ENCODE measurements around the gene AMZ1.
"Not testable (repeated sequence)": the region's sequence is repeated elsewhere in the genome, so short reads cannot be mapped to it uniquely, and the experiment has no call there.

Gene AMZ1

DNA sequence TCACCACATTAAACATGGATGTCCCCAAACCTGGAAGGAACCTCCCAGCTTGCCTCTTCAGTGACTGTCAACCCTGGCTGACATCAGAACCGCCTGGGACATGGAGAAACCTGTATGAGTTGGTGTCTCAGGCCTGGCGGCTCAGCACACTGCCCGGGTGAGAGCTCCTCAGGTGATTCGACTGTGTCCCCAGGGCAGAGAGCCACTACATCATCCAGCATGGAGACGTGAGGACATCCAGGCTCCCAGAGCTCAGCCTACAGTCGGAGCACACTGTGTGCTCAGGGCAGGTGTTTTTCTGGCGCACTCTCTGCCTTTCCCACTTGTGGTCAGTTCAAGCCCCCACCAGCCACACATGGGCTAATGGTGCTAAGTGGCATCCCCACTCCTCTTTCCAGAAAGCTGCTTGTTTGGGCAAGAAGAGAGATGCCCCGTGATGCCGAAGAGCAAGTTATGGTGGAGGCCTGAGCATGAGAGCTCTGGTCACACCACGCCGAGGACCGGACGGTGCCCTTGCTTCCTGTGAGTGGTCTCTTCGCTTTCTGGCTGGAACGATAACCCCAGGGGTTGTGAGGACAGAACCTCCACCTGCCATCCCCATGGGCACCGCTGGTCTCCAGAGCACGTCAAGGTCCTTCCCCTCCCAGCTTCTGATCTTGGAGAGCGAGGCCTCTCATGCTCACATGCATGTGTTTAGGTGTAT, 38.5 kb downstream of the AMZ1 start:
- TF ChIP-seq, protein P1, sequence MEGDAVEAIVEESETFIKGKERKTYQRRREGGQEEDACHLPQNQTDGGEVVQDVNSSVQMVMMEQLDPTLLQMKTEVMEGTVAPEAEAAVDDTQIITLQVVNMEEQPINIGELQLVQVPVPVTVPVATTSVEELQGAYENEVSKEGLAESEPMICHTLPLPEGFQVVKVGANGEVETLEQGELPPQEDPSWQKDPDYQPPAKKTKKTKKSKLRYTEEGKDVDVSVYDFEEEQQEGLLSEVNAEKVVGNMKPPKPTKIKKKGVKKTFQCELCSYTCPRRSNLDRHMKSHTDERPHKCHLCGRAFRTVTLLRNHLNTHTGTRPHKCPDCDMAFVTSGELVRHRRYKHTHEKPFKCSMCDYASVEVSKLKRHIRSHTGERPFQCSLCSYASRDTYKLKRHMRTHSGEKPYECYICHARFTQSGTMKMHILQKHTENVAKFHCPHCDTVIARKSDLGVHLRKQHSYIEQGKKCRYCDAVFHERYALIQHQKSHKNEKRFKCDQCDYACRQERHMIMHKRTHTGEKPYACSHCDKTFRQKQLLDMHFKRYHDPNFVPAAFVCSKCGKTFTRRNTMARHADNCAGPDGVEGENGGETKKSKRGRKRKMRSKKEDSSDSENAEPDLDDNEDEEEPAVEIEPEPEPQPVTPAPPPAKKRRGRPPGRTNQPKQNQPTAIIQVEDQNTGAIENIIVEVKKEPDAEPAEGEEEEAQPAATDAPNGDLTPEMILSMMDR (conservative IDR thresholded peaks at IDR 0.05; ENCODE audit: low read depth, low read length) = no peak
- H3K4me3 ChIP-seq (ENCODE audit: low read depth, low read length) = no peak overlapping the region
- DNase-seq (ENCODE audit: low read depth) = no peak

DNA sequence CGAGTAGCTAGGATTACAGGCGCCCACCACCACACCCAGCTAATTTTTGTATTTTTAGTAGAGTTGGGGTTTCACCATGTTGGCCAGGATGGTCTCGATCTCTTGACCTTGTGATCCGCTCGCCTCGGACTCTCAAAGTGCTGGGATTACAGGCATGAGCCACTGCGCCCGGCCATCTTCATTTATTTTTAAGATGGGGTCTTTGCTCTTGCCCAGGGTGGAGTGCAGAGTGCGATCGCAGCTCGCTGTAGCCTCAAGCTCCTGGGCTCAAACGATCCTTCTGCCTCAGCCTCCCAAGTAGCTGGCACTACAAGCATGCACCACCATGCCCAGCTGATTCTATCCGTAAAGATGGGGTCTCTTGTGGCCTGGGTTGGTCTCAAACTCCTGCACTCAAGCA, 39.2 kb downstream of the AMZ1 start:
- DNase-seq (ENCODE audit: low read depth) = not testable (repeated sequence)

DNA sequence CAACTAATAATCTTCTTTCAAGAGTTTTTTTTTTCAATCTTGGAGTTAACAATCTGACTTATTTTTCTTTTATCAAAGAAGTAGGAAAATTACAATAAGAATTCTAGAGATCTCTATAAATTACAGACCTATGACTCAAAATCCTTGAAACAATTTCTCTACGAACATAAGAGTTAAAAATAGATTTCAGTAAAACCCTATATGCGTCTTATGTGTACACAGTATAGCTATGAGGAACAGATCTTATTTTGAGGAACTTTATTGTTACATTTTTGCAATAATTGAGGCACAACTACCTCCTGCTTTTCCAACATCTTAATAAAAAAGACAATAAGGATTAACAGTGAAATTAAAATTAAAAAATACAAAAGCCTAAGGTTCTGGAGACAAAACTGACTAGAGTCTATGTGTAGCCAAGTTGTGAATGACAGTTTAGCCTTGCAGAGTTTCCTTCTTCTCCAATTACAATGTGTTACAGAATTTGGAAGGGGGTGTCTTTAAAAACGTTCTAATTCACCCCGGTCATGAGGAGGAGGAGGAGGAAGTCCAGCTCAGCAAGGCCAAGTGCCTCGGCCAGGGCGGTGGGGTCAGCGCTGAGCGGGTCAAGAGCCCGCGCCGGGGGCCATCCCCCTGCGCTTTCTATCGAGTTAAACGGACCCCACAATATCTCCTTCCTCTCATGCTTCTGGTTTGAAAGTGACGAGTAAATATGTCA, 40.5 kb downstream of the AMZ1 start:
- TF ChIP-seq, protein P1 (conservative IDR thresholded peaks at IDR 0.05; ENCODE audit: low read depth, low read length) = no peak
- no peak overlapping the region for H3K4me3 ChIP-seq (ENCODE audit: low read depth, low read length)
- DNase-seq (ENCODE audit: low read depth) = no peak

More for the DNA sequence above, 39.2 kb downstream of the AMZ1 start:
- H3K4me3 ChIP-seq (ENCODE audit: low read depth, low read length) = not testable (repeated sequence)

DNA sequence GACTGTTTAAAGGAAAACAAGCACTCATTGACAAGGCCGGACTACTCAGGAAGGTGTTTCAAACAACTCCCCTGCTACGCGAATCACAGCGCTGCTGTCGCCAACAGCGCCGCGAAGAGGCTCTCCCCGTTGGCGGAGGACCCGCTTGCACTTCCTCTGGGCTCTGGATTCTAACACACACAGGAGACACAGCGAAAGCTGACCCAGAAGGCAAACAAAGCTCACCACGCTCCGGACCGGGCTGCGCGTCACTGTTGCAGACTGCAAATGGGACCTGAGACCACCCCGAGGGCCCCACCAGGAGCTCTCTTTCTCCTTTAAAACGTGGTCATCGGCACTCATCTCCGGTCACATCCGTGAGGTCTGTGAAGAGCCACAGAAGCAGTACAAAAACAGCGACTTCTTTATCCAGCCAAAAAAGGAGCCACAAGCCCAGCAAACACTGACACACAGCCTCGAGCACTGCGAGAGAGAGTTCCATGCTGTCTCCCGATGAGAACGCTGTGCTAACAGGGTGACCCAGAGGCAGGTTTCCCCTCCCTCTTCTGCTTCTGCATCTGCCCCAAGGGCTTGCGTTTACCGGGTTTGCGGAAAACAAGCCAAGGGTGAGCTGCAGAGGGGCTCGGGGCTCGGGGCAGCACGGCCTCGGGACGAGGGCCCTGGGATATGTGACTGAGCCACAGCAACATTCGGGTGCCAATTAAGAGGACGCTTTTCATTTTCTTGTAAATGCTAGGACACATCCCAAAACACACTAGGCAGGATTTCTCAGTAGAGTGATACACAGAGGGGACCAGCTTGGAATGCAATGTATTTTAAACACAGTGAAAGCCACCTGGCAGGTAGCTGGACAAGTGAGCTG, 41.3 kb downstream of the AMZ1 start:
- no peak for DNase-seq (ENCODE audit: low read depth)
- TF ChIP-seq, protein P1 (conservative IDR thresholded peaks at IDR 0.05; ENCODE audit: low read depth, low read length) = no peak
- no peak overlapping the region for H3K4me3 ChIP-seq (ENCODE audit: low read depth, low read length)

DNA sequence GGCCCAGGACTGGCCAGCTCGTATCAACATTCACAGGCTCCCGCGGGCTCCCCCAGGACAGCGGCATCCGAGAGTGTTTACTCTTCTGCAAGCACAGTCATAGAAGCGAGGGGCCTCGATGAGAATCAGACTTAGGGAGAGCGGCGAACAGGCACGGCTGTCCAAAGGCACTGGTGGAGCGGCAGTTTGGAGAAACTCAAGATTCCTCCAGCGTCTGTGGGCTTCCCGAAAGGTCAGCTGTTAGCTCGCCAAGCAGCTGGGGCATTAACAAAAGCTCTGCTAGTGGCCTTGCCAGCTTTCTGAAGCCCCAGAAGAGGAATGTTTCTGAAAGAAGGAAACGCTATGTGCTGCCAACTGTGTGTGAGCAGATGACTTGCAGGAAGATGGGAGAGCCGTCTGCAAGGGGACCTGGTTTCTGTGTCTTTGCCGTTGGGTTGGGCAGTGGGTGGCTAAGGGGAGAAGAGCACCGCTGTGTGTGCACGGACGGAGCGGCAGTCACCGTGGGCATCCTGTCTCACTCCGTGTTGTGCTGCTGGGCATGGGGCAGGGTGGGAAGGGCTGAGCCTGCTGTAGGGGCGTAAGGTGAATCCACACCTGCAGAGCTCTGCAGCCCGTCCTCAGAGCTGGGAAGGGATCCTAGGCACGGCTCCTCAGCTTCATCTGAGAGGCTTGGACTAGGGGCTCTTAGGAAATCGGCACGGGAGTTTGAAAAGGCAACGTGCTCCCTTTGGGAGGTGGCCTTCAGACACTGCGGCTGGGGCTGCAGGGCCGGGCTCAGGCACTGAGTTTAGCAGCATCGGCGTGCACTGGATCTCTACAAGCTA, 42.1 kb downstream of the AMZ1 start:
- H3K4me3 ChIP-seq (ENCODE audit: low read depth, low read length) = no peak overlapping the region
- DNase-seq (ENCODE audit: low read depth) = no peak
- TF ChIP-seq, protein P1 (conservative IDR thresholded peaks at IDR 0.05; ENCODE audit: low read depth, low read length) = no peak

DNA sequence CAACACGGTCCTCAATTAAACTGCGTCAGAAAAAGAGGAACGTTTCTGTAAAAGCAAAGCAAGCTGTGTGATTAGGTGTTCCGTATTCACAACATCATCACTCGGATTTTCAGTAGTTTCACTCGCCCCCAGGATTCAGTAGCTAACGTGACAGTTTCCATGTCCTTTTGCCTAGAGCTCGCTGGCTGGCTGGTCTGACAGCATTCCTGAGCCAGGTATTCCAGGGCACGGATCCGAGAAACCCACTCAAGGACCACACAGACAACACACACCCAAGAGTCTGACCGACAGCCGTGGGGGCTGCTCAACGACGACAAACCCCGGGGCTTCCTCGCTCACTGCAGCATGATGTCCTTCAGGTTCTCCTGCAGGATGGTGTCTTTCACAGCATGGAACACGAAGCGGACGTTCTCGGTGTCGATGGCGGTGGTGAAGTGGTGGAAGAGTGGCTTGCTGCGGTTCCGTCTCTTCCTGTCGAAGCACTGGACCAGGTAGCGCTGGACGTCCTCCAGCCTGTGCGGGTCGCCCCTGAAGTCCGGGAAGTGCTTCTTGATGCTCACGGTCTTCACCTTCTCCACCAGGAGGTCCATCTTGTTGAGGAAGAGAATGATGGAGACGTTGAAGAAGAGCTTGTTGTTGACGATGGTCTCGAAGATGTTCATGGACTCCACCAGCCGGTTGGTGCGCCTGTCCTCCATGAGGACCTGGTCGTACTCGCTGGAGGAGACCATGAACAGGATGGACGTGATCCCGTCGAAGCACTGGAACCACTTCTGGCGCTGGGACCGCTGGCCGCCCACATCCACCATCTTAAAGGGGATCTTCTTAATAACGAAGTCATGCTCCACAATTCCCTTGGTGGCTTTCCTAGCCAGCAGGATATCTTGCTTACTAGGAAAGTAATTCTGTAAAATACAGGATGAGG, 43.1 kb downstream of the AMZ1 start:
- H3K4me3 ChIP-seq (ENCODE audit: low read depth, low read length) = no peak overlapping the region
- TF ChIP-seq, protein P1 (conservative IDR thresholded peaks at IDR 0.05; ENCODE audit: low read depth, low read length) = no peak
- no peak for DNase-seq (ENCODE audit: low read depth)
